Coronary artery (tissue), 2 donors: ENCODE measurements around the gene KIAA0586.

Experiments used
- DNase-seq: peaks from one replicate; pipeline ENCODE4 v3.0.0-alpha.2; 2017; ENCODE audit warnings: low spot score
- H3K27ac ChIP-seq, 2 donors: fragments of 200-600 bp; sonication (generic); one replicate each; pipeline ENCODE4 v1.5.1; 2016 to 2019
- H3K4me3 ChIP-seq: fragments of 200-600 bp; sonication (generic); 2 replicates; pipeline ENCODE4 v1.5.1; 2016; ENCODE audit warnings: mild to moderate bottlenecking, moderate library complexity
- CTCF ChIP-seq: fragments of 200-600 bp; sonication (generic); IDR thresholded peaks from one replicate; pipeline ENCODE4 v1.5.1; 2019; ENCODE audit warnings: antibody characterized with exemption

KIAA0586 gene

GRCh38 chr14:58543253-58543652 lies 115.7 kb downstream of the KIAA0586 start:
- Histone ChIP-seq H3K4me3 (no peak overlapping the region), H3K27ac (no peak overlapping the region)
- DNase-seq, result no peak
- no peak for TF ChIP-seq CTCF

GRCh38 chr14:58547649-58548048 lies 120.1 kb downstream of the KIAA0586 start:
- H3K4me3 ChIP-seq, result no peak overlapping the region
- DNase-seq, result no peak
- no peak overlapping the region for H3K27ac ChIP-seq
- no peak for TF ChIP-seq CTCF

DNA sequence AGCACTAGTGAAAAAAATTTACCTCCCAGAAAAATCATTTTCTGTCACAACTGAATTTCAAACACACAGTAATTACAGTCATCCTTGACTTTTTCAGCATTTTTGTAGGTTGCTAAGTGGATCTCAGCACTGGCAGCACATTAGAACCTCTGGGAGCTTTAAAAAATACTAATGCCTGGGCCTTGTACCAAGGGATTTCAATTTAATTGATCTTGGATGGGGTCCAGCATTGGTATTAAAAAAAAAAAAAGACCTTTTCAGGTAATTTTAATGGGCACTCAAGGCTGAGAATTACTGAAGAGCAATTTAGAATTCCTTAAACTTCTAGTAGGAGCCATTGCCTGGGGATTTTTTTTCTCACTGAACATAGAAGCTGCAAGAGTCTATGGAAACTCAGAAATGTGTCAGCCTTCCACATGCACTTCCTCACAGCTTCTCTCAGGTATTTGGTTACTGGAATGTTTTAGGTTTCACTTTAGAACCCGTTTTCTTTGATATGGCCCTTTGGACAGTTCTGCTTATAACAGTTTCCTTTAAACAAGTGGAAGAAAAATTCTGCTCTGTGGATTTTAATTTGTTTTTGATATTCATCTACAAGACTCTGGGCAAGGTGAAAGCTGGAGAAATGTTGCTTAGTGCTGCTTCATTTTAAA lies 121.7 kb downstream of the KIAA0586 start:
- DNase-seq, result no peak
- Histone ChIP-seq H3K4me3 (no peak overlapping the region), H3K27ac (no peak overlapping the region)
- TF ChIP-seq CTCF, result no peak

GRCh38 chr14:58553959-58554358 lies 126.4 kb downstream of the KIAA0586 start:
- no peak overlapping the region for H3K4me3 ChIP-seq
- H3K27ac ChIP-seq, result no peak overlapping the region
- no peak for TF ChIP-seq CTCF
- DNase-seq, result no peak

DNA sequence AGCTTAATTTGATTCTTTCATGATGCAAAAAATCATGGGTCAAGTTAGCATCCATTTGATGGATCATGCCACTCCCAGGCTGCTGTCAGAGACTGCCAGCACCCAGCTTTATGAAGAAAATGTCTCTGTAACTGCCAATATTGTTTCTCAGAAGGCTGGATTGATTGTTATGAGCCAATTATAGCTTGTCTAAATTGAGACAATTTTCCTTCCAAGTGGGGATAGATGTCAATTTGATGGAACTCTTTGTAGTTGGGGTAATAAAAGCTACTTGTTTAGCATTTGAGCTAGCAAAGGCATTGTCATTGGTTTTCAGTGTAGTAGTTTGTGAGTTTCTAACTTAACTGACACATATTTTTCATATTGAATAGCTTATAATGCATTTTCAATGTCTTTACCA lies 128.1 kb downstream of the KIAA0586 start:
- no peak for TF ChIP-seq CTCF
- no peak for DNase-seq

GRCh38 chr14:58557242-58557641 lies 129.7 kb downstream of the KIAA0586 start:
- no peak overlapping the region for H3K4me3 ChIP-seq
- DNase-seq, result no peak
- no peak overlapping the region for H3K27ac ChIP-seq
- TF ChIP-seq CTCF, result no peak

More for the DNA sequence above, 128.1 kb downstream of the KIAA0586 start:
- Histone ChIP-seq H3K4me3 (no peak overlapping the region), H3K27ac (no peak overlapping the region)

GRCh38 chr14:58560208-58560607 lies 132.7 kb downstream of the KIAA0586 start:
- H3K4me3 ChIP-seq, result no peak overlapping the region
- TF ChIP-seq CTCF, result no peak
- no peak overlapping the region for H3K27ac ChIP-seq
- DNase-seq, result no peak
